Caki2 (cell line): ENCODE measurements around the gene PIGM. TPM values are rescaled to one million over a fixed set of nuclear protein-coding genes. Genes with fewer than 3 reads are reported as not detected.

Experiments
- DNase-seq: peaks from one replicate; pipeline ENCODE4 v3.0.0-alpha.2; 2015; ENCODE audit warnings: low read depth
- in situ Hi-C: cut with HindIII; loops from 2 replicates; pipeline ENCODE4 v1.10.0; 2016; ENCODE audit warnings: low sequenced_read_pairs, low pct_unique_long_range_greater_than_20kb, mixed read lengths
- total RNA-seq: library from RNA; depleted of rRNA; stranded (reverse); fragments of >200 nt; shearing (Covaris generic); gene quantifications from 2 replicates; pipeline ENCODE4 v1.2.3, GENCODE V29; 2014; ENCODE audit warnings: low replicate concordance

PIGM gene
- total RNA-seq, 1 experiment from 2014 or later: 1.9 TPM

DNA sequence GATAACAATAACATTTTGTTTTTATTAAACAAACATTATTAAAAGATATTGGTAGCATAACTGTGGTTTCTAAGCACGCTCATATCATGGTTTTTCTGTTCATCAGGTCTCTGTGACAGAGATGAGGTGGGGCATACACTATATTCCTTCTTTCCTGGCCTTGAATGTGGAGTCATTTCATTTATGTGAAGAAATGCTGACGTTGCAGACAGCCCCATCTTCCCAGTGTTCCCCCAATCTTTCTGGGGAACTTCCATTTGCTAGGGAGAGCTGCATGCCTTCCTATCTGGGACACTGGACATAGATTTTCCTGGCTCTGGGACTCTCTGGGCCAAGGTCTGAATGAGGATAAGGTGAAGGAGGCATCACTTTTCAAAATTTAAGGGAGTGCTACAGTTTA, 30.4 kb downstream of the PIGM start:
- in situ Hi-C loops: no loop called here
- DNase-seq: no peak

DNA sequence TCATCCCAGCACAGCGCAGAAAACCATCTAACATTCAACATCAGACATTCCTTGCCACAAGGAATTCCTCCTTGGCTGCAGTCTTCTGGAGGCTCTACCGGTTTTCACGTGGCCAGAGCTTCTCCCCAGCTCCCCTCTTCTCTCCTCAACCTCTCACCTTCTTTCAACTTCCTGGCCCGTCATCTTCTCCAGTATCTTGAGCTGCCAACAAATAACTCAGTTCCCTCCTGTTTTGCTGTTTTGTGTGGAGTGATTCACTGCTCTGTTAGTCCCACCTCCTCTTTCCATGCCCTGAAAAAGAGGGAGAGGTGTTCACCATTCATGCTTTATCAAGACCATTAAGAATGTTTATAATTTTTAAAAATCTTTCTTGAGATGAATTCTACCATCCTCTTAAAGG, 32.6 kb downstream of the PIGM start:
- in situ Hi-C loops: no loop called here

DNA sequence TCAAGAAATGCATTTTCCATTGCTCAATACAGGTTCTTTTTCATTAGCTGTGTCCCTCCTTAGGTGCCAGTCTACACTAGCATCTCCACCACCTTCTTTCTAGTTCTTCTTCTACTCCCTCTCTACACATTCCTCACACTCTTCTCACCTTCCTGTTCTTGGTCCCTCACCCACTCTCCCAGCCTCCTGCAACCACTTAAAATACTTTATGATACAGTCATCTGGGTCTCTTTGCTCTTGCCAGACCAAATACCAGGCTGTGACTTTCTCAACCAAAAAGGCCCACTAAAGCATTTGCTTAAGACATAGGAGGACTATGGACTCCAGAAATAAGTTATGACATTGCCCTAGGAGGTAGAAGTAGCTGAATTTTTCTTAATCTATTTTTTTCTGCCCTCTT, 35.1 kb downstream of the PIGM start:
- no peak for DNase-seq
- in situ Hi-C loops: no loop called here

More for the DNA sequence above, 32.6 kb downstream of the PIGM start:
- DNase-seq: no peak

DNA sequence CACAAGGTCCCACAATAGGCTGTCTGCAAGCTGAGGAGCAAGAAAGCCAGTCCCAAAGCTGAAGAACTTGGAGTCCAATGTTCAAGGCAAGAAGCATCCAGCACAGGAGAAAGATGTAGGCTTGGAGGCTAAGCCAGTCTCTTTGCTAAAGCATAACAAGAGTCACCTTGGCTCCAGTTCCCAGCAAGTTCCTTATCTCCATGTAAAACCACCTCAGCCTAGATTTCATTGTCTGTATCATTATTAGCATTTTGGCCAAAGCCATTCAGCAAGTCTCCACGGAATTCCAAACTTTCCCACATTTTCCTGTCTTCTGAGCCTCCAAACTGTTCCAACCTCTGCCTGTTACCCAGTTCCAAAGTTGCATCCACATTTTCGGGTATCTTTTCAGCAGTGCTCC, 36.9 kb downstream of the PIGM start:
- DNase-seq: no peak
- in situ Hi-C loops: no loop called here

DNA sequence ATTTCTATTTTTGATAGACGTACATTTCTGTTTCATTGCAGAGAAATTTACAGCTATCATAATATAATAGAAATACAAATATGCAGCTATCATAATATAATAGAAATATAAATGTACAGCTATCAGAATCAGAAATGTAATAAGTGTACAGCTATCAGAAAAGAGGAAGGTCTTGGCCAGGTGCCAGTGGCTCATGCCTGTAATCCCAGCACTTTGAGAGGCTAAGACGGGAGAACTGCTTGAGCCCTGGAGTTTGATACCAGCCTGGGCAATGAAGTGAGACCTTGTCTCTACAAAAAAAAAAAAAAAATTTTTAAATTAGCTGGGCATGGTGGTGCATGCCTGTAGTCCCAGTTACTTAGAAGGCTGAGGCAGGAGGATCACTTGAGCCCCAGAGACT, 37.9 kb downstream of the PIGM start:
- in situ Hi-C loops: no loop called here
- no peak for DNase-seq

DNA sequence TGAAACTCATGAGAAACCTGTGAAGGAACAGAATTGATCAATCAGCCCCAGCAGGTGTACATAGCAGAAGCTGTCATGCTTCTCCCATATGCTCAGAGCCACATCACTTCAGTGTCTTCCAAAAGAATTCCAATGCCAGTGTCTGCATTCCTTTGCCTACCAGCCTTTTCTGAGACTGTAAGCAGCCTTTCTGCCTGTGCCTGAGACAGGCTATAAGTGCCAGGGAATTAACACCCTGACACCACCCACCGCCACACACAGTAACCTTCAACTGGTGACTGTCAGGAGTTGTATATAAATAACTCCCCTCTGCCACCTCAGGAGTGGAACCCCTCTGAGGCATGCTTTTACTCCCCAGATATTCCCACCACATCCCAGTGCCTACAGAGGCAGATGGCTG, 39.6 kb downstream of the PIGM start:
- in situ Hi-C loops: no loop called here
- DNase-seq: no peak

DNA sequence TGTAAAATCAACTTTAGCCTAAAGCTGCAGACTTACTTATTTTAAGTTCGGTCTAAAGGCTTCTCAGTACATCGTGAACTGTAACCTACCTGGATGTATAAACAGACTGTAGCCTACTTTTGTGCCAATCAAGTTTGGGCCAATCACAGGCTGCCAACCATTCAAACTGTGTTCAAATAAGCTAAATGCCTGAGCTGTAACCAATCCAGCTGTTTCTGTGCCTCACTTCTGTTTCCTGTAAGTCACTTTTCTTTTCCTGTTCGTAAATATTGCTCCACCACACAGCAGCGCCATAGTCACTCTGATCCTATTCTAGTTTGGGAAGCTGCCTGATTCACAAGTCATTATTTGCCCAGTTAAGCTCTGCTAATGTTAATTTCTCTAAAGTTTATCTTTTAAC, 40.3 kb downstream of the PIGM start:
- DNase-seq: no peak
- in situ Hi-C loops: no loop called here

DNA sequence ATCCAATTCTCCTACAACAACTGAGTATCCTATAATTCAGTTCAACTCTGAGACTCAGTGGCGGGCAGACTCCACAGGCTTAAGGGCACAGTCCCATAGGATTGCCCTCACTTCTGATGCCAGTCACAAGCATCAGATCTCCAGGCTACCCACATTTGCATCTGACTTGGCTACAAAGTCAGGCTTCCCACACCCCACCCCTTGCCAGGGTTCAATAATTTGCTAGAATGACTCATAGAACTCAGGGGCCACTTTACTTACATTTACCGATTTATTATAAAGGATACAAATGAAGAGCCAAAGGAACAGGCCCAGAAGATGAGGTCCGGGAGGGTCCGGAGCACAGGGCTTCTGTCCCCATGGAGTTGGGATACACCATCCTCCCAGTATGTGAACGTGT, 41.8 kb downstream of the PIGM start:
- in situ Hi-C loops: no loop called here
- no peak for DNase-seq

DNA sequence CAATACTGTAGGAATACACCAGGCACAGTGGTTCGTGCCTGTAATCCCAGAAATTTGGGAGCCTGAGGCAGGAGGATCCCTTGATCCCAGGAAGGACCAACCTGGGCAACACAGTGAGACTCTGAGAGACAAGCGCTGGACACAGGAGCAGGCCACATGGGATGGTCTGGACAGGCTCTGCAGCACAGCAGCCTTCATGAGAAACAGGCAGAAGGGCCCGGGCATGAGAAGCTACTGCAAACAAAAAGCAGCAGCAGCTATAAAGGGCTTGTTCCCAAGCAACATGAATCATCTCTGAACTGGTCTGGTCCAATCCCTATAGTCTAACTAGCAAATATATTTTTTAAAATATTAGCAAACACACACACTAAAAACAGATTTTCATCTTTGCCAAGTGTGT, 42.2 kb downstream of the PIGM start:
- in situ Hi-C loops: no loop called here

DNA sequence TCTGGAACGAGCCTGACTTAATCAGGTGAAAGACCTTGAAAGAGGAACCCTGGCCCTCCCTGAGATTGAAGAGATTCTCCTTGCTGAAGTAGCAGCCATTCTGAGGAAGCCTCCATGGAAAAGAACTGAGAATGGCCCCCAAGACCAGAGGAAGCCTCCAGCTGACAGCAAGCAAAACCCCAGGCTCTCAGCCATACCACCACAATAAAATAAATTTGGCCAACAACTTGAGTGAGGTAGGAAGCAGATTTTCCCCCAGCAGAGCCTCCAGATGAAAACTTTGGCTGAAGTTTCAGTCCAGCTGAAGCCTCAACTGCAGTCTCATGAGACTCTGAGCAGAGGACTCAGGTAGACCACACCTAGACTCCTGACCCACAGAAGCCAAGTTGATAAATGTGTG, 43.8 kb downstream of the PIGM start:
- in situ Hi-C loops: no loop called here
- no peak for DNase-seq

More for the DNA sequence above, 42.2 kb downstream of the PIGM start:
- no peak for DNase-seq

DNA sequence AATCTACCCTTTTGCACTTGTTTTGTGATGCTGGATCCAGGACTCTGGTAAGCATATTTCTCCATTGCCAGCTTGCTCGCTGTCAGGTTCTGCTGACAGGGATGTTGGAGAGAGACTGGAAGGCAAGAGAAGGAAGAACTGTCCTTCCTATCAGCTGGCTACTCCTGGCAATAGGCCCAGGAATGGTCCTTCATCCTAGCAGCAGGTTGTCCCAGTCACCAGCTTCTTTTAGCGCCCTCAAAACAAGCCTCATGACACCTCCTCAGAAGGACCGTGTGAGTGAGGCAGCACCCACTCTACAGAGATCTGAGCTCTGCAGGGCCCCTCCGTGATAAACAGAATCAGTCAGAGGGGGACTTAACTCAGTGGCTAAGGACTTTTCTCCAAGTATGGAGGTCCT, 44.6 kb downstream of the PIGM start:
- in situ Hi-C loops: no loop called here
- DNase-seq: no peak

DNA sequence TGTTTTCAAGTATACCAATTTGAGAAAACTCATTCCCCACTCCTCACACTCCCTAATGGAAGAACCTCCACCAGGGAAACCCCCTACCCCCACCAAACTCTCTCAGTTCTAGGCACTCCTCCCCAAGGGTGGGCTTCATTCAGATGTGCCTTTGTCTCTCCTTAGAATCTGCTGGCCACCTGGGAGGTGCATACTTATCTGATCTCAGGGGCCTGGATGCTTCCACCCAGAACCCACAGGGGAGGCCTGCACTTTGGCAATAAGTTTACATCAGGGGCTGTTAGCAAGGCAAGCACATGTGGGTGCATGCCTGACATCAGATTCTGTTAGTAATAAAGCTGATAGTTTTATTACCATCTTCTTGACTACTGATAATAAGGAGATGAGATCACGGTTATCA, 45.3 kb downstream of the PIGM start:
- DNase-seq: no peak
- in situ Hi-C loops: no loop called here

DNA sequence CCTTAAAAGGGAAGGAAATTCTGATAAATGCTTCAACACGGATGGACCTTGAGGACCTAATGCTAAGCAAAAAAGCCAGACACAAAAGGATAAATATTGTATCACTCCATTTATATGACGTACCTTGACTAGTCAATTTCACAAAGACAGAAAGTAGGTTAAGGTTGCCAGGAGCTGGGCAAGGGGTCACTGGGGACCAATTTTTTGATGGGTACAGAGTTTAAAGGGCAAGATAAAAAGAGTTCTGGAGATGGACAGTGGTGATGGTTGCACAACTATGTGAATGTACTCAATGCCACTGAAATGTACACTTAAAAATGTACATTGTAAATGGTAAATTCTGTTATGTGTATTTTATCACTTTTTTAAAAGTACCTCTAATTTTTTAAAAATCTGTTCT, 45.7 kb downstream of the PIGM start:
- no peak for DNase-seq
- in situ Hi-C loops: no loop called here

DNA sequence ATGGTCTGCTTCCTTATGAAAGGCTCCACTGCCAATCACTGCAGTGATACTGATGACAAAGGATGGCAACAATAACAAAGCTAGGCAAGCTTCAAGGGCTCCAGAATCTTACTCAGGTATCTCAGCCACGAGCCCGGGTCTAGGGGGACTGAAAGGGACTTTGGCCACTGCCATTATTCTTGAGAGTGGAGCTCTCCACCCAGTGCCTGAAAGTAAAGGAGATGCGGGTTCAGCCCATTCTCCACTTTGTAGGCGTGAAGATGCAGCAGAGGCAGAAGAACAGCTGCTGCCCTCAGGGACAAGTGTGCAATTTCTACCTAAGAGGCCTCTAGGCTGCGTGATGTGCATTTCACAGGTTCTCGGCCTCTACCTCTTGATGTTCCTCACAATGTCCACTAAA, 46.3 kb downstream of the PIGM start:
- in situ Hi-C loops: no loop called here
- DNase-seq: no peak

DNA sequence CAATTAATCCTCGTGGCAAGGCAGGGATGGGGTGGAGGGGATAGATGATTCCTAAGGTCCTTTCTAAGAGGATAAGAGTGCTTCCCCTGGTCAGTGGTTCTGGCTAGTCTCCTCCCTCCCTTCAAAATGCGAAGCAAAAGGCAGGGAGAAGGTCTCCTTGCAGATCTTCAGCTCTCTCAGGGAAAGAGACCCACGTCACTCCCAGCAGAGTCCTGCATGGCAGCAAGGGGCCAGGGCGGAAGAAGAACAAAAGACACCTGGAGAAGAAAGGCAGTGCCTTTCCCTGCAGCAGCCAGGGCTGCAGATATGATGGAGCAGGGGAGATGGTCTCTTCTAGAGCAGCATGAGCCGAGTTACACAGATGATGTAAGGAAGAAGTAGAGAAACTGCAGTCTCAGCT, 48.1 kb downstream of the PIGM start:
- no peak for DNase-seq
- in situ Hi-C loops: no loop called here

DNA sequence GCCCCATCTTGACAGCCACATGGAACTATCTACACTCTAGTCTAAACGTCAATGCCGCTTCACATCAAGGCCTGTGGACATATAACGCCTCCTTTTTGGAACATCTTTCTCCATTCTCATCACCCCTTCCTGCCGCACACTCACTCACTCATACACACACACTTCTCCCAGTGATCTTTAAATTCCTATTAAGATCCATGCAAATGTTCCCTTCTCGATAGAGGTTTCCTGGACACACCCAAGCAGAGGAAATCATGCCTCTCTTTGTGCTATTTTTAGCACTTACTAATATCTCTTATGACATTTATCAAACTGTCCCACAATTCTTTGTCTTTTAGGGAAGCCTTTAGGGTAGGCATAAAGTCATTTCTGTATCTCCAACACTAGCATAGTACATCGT, 49.5 kb downstream of the PIGM start:
- no peak for DNase-seq
- in situ Hi-C loops: no loop called here

DNA sequence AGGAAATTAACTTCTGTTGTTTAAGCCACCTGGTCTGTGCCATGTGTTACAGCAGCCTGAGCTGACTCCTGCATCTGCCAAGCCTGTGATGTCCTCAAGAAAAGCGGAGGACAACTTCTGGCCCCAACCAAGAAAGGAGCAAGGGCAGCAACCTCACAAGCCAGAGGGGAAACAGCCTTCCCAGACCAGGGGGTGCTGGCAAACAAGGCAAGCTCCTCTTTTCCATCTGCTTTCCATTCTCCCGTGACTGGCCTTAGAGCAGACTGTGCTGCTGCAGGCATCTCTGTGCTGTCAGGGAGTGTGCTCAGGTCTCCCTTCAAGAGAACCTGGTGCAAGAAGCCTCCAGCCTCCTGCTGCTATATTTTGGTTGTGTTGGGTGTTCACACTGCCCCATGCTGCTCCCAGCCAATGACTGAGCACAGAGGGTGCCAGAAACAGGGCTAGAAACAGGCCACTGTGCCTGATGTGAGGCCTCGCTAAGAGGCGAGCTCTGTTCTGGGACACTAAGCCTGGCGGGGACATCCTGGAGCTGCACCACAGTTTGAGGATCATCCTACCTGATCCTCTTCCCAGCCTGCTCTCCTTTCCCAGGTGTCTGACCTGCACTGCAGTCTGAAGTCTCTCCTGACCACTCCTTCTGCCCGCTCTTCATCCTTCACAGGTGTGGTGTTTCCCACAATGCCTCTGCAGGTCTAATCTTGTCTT, 50.3 kb downstream of the PIGM start:
- in situ Hi-C loops: no loop called here
- no peak for DNase-seq

DNA sequence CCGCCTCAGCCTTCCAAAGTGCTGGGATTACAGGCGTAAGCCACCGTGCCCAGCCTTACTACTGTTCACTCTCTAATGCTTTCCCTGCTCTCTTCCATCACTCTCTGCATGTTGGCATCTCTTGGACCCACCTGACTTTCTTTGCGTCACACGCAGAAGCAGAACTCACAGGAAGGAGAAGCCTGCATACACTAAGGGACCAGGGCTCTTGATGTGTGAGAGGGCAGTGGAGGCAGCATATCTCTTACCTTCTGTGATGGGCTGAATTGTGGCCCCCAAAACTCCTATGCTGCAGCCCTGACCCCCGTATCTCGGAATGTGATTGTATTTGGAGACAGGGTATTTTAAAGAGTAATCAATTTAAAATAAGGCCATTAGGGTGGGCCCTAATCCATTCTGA, 51.0 kb downstream of the PIGM start:
- no peak for DNase-seq
- in situ Hi-C loops: no loop called here

DNA sequence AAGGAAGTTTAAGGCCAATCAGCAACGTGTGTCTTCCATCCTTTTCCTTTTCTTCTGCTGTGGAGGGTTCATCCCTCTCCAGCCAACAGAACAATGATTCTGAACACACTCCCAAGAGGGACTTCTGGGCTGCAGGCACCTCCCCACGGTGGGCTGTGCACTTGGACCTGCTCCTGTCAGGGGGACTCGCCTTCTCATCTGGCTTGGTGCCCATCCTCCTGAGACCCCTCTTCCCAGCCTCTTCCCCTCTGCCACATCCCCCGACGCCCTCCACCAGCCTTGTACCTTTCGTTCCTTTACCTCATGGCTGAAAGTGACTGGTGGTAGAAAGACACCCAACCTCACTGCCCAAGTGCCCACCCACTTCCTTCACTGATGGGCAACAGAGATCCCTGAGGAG, 51.7 kb downstream of the PIGM start:
- DNase-seq: no peak
- in situ Hi-C loops: no loop called here

DNA sequence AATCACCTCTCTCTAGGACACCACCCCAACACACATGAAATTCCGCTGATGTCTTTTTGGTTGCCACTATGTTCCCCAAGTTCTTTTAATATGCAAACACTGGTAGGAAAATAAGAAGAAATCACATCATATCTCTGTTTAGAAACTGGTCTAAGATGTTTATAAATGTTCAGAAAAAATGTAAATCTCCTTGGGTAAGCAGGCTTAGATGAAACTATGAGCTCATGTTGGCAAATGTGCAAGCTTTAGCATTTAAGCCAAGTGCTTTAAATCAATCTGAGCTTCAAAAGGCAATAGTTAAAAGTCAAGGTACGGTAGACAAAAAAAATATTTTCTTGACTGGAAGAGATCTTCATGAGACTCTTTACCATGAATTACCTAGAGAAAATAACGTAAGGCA, 52.5 kb downstream of the PIGM start:
- in situ Hi-C loops: no loop called here
- no peak for DNase-seq

DNA sequence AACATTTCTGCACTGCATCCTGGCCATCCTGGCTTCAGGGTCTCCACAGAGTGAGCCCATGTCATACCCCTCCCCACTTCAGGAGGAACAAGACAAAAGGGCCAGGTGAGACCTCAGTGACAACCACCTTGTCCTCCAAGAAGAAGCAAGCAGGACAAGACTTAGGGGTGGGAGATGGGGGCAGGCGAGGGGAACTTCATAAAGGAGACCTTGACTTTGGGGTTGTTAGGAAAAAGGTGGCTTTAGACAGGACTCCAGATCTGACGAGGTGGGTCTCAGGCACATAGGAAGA, 53.7 kb downstream of the PIGM start:
- DNase-seq: no peak
- in situ Hi-C loops: no loop called here
